ENCODE results near the gene ZNF224.
"Not testable (repeated sequence)": the region's sequence is repeated elsewhere in the genome, so short reads cannot be mapped to it uniquely, and the experiment has no call there.

Gene ZNF224

GRCh38 chr19:44093931-44094765 is at the start of gene ZNF224:
Gene ZNF224 (plus strand): TSS chr19:44094361. CDS start chr19:44097874, 3,513 bp downstream.
- peak; percentile 85 for DNase-seq

- no peak for DNase-seq
Measured at GRCh38 chr19:44050740-44051649, 43.2 kb upstream of the ZNF224 start.

- DNase-seq: peak; percentile 92
Measured at GRCh38 chr19:44051650-44052402, 42.3 kb upstream of the ZNF224 start, which contains the start of gene ZNF223. Gene ZNF223 (plus strand): TSS chr19:44052036. CDS start chr19:44055177, 3,141 bp downstream.

GRCh38 chr19:44055870-44056269 is 38.3 kb upstream of the ZNF224 start:
- DNase-seq: no peak

- no peak for DNase-seq
Measured at GRCh38 chr19:44059229-44059628, 34.9 kb upstream of the ZNF224 start.

- no peak for DNase-seq
Measured at GRCh38 chr19:44061038-44061437, 33.1 kb upstream of the ZNF224 start.

GRCh38 chr19:44066305-44066704 is 27.9 kb upstream of the ZNF224 start:
- DNase-seq: no peak

- no peak for DNase-seq
Measured at GRCh38 chr19:44069415-44069814, 24.7 kb upstream of the ZNF224 start.

GRCh38 chr19:44071824-44072542 is 22.2 kb upstream of the ZNF224 start, which contains the start of gene ZNF284:
Gene ZNF284 (plus strand): TSS chr19:44072159. CDS start chr19:44076390, 4,231 bp downstream.
- peak; percentile 80 for DNase-seq

GRCh38 chr19:44072543-44073401 is 21.4 kb upstream of the ZNF224 start:
- DNase-seq: no peak

- DNase-seq: no peak
Measured at GRCh38 chr19:44076325-44076724, 17.8 kb upstream of the ZNF224 start.

- DNase-seq: no peak
Measured at GRCh38 chr19:44092108-44092507, 2.1 kb upstream of the ZNF224 start.

- no peak for DNase-seq
Measured at GRCh38 chr19:44107751-44108150, 13.6 kb downstream of the ZNF224 start.

GRCh38 chr19:44109458-44109857 is 15.3 kb downstream of the ZNF224 start:
- DNase-seq: no peak

- no peak for DNase-seq
Measured at GRCh38 chr19:44111910-44112463, 17.8 kb downstream of the ZNF224 start.

- DNase-seq: no peak
Measured at GRCh38 chr19:44112802-44113137, 18.6 kb downstream of the ZNF224 start.

- peak; percentile 97 for DNase-seq
Measured at GRCh38 chr19:44113138-44113783, 19.1 kb downstream of the ZNF224 start, which contains the start of gene ZNF225. Gene ZNF225 (plus strand): TSS chr19:44113399. CDS start chr19:44115828, 2,429 bp downstream.

GRCh38 chr19:44113784-44114390 is 19.7 kb downstream of the ZNF224 start:
- DNase-seq: no peak

- DNase-seq: not testable (repeated sequence)
Measured at GRCh38 chr19:44121162-44121561, 27.0 kb downstream of the ZNF224 start.

GRCh38 chr19:44131955-44132354 is 37.8 kb downstream of the ZNF224 start:
- no peak for DNase-seq
